NCI-H345 (cell line): ENCODE measurements around the gene IL1R2.
"Not testable (repeated sequence)": the region's sequence is repeated elsewhere in the genome, so short reads cannot be mapped to it uniquely, and the experiment has no call there.

Experiments
- DNase-seq: peaks from one replicate; lab custom pipeline; 2025; lab: John Stamatoyannopoulos, UW

IL1R2 gene

DNA sequence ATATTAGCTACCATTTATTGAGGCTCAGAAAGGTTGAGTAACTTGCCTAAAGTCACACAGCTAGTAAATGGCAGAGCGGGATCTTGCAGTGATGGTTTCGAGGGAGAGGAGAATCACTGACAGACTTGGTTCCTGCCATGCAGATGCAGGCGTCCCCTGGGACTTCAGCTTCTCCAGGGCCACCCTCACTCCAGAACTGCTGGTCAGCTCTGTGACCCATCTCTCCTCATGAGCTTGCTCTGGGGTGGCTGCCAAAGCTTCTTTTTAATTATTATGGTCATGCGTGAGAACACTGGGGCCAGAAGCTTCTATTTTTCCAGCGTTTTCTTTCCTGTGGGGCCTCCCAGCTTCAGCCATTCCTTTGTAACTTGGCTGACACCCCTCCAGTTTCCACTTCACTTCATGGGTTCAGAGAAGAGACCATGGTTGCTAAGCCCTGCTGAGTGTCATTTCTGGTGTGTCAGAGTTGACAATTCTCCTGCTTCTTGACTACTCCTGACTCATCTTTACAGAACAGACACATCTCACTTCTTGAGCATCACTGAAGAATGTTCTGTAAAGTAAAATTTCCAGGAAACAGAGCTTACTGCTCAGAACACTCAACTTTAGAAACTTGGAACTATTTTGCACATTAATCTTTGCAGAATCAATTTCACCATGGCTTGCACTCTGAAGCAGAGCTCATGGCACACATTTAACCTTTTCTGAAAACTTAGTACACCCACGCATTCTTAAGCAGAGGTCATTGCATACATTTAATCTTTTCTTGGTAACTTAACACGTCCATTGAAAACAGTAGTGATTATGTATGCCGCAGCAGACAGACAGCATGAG is 70.4 kb downstream of the IL1R2 start:
- DNase-seq, result no peak

DNA sequence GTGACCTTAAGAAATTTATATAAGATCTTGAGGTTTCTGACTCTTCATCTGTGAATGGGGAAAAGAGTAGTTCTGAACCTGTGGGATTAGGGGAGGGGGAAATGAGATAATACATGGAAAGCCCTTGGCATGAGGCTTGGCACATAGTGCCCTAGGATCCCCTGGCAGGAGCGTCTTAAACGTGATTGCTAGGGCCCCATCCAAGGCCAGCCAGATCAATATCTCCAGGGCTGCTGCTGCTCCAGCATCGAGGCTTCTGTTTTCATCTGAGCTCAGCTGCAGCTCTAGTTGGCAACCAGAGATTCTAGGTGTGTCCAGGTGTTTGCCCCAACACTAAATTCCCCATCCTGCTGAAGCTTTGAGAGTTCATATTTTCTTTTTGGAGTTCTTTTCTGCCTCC is 71.0 kb downstream of the IL1R2 start:
- no peak for DNase-seq

DNA sequence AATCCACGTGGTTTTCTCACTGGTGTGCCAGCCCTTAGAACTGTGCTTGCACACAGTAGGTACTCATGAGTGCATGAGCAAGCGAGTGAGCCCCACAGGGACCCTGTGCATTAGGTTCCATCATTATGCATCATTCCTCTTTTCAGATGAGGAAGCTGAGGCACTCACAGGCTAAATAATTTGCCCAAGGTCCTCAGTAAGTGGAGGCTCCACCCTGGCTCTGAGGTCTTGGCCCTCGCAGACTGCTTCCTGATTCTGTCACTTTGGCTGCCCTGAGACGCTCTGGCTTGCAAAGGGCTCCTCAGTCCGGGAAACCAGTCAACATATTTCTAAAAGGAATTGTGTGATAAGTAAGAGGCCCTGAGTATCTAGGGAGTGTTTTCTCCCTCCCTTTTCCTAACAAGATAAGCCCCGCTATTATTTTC is 71.7 kb downstream of the IL1R2 start:
- DNase-seq, result no peak

- DNase-seq, result no peak
Measured at GRCh38 chr2:102063941-102064678, 72.3 kb downstream of the IL1R2 start.

- DNase-seq, result no peak
Measured at GRCh38 chr2:102064679-102065674, 73.2 kb downstream of the IL1R2 start.

- no peak for DNase-seq
Measured at GRCh38 chr2:102065675-102066252, 74.0 kb downstream of the IL1R2 start.

DNA sequence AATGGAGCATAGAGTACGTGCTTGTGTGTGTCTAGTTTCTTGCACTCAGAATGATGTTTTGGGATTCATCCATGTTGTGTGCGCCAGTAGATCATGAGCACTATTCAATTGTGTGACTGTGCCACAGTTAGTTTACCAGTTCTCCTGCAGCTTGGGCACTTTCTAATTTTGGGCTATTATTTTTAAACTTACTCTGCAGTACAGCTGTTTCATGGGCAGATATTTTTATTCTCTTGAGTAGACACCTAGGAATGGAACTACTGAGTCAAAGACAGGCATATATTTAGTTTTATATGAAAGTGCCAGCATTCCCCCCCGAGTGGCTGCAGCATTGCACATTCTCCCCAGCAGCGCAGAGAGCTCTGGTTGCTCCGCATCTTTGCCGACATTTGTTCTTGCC is 74.8 kb downstream of the IL1R2 start:
- no peak for DNase-seq

GRCh38 chr2:102068126-102068525 is 76.4 kb downstream of the IL1R2 start:
- DNase-seq, result not testable (repeated sequence)

DNA sequence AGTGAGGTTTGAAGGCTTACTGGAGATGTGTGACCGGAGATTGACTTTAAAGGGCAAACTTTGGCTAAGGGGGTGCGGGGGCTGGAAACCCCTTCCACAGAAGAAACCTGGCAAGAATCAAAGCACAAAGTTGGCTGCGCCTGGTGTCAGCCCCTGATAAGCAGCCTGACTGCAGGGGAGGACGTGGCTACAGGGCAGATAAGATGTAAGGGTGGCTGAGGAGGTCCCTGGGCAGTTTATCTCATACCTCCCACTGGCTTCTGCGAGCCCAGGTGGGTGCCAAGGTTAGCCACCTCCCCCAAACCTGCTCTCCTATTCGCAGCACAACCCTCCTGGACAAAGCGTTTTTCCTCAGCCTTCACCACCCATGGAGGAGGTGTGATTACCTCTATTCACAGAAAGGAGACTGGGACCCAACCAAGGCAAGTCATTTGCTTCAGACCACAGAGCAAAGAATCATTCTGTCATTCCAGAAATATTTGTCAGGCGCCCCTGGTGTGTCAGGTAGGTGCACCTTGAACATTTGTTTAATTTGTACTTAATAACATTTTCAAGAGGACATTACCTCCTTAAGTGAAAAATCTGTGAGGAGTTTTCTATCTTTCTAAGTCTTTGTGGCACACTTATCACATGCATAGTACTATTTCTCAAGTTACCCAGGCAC is 77.7 kb downstream of the IL1R2 start:
- DNase-seq, result no peak

DNA sequence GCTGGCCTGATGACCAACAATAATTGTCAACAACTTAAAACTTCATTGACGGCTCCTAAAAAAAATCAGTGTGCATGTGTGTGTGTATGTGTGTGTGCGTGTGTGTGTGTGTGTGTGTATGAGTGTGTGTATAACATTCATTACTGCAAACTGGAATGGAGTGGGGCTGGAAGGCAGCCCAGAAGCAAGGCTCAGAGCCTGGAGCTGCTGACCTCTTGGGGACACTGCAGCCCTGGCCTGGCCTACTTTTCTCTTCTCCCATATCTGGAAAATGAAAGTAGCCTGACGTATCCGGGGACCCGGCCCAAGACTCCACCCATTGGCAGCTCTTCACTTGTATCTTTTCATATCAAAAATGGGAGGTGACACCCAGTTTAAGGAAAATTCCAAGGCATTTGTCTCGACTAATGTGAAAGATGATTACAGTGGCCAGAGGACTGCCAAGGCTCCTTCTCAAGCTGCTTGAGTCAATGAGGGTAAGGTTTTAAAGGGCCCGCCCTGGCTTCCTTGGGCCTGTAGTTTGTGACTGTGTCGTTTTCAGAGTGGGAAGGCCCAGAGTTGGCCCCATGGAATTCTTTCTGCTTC is 78.4 kb downstream of the IL1R2 start:
- DNase-seq, result no peak

GRCh38 chr2:102072741-102073140 is 81.0 kb downstream of the IL1R2 start:
- no peak for DNase-seq

DNA sequence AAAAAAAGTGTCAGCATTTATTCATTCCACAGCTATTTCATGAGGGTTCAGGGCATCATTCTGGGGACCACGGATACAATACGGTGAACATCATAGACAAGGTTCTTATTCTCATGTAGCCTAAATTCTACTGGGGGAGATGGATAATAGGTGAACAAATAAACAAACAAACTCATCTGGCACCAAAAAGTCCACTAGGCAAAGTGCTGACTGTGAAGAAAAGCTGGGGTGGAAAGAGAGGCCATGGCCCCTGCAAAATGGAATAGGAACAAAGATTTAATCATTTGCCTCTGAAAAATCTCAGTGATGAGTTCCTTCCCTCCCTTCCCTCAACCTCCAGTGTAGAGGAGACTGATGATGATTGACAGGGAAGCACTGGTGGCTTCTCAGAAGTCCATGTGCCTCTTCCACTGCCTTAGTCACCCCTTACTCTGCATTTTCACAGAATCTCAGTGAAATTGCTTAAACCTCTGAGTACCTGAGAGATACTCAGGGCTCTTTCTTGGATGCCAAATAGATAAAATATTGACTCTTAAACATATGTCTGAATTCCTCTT is 81.5 kb downstream of the IL1R2 start:
- DNase-seq, result no peak

- no peak for DNase-seq
Measured at GRCh38 chr2:102074152-102074783, 82.5 kb downstream of the IL1R2 start.

- DNase-seq, result no peak
Measured at GRCh38 chr2:102075479-102075878, 83.7 kb downstream of the IL1R2 start.

- DNase-seq, result no peak
Measured at GRCh38 chr2:102076512-102076911, 84.8 kb downstream of the IL1R2 start.
